Motor neuron (in vitro differentiated cells): ENCODE results near the gene SH3RF3. TPM values are rescaled to one million over a fixed set of nuclear protein-coding genes. Genes with fewer than 3 reads are reported as not detected.
A peak's percentile ranks its signal among the peaks of the same experiment; 100 is the strongest.

Source experiments
- ATAC-seq, 8 experiments: fragments of 200-7000 bp; cut with Tn5 transposase; replicated peaks in 6 of 8; 2 replicates each; pipeline ENCODE4 v1.8.0; 2021; ENCODE audit warnings: mild to moderate bottlenecking in 8 of 8, moderate library complexity in 8 of 8
- H3K27ac ChIP-seq, 2 donors: fragments of 250-450 bp; sonication (Bioruptor Pico); 2 replicates each; pipeline ENCODE4 v1.9.0; 2021; ENCODE audit warnings: antibody characterized with exemption in 2 of 2, mild to moderate bottlenecking in 2 of 2, moderate library complexity in 1 of 2
- H3K4me1 ChIP-seq, 2 donors: fragments of 250-450 bp; sonication (Bioruptor Pico); replicated peaks in 1 of 2; 2 replicates each; pipeline ENCODE4 v1.6.1; 2021; ENCODE audit warnings: antibody characterized with exemption in 2 of 2, mild to moderate bottlenecking in 2 of 2, moderate library complexity in 1 of 2
- H3K4me3 ChIP-seq, 5 donors: fragments of 250-450 bp; sonication (Bioruptor Pico); 2 replicates each; pipeline ENCODE4 v1.9.0; 2021; ENCODE audit warnings: antibody characterized with exemption in 5 of 5, mild to moderate bottlenecking in 5 of 5, moderate library complexity in 4 of 5
- WGBS, 10 experiments: fragments of 450-650 bp; shearing (Covaris generic); methylation state at CpG; one replicate each; pipeline ENCODE4 v1.0.0; 2022; 5-methylcytosine and 5-hydroxymethylcytosine counted together
- in situ Hi-C, 9 experiments: fragments of 400-800 bp; cut with MboI; loops; one replicate each; pipeline ENCODE4 v1.15.0; 2021; ENCODE audit warnings: low sequenced_read_pairs in 9 of 9, low pct_unique_long_range_greater_than_20kb in 2 of 9; ENCODE audit not compliant: unreplicated experiment in 9 of 9
- total RNA-seq, 8 experiments: library from RNA; unstranded; fragments of 300-600 nt; gene quantifications; 2 replicates each; pipeline versions ENCODE4 v1.2.3 to v1.2.4, GENCODE V29; 2022

Gene SH3RF3
- total RNA-seq, 8 experiments from 2014 or later: 0.13 to 6.5 (median 3.2) TPM

DNA sequence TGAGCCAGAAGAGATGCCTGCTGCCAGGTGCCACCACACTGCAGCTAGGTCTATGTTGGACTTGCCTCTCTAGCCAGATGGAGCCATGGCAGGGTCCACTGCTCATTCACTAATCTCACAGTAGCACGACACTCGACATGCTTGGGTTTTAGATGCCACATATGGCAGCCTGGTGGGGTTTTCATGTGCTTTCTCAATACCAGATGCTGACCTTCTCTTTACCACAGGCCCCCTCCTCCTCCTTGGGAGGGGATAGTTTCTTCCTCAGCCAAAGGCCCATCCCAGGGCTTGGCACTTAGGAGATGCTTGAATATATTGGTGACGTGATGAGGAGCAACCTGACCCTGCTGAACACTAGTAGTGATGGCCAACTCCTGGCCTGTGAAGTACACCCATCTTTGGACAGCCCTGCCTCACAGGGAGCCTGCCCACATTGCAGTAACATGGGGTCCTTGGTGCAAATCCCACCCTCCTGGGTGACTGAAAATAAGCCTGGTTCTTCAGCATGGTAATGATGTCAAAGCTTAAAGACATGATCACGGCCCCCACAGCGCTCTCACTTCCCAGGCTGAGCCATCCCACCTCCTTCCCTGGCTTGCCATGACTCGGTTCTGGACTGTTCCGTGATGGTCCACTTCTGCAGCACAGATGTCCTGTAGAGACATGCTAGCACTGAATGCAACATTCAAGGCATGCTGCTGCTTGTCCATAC lies 227.5 kb downstream of the SH3RF3 start:
- peaks cover 0 to 2% of the 10 kb centered on the region in 2 donors for H3K4me1 ChIP-seq
- H3K4me3 ChIP-seq: no peak overlapping the region
- no peak overlapping the region for H3K27ac ChIP-seq
- peak in 1 of 8 experiments; percentile 55 for ATAC-seq
- in situ Hi-C loops: no loop called here
- WGBS, 10 experiments: 43 to 100% (median 95%) methylated on average over 2 to 6 of the region's 7 CpGs; no CpG with 5 or more reads in 7 of the 10 experiments

DNA sequence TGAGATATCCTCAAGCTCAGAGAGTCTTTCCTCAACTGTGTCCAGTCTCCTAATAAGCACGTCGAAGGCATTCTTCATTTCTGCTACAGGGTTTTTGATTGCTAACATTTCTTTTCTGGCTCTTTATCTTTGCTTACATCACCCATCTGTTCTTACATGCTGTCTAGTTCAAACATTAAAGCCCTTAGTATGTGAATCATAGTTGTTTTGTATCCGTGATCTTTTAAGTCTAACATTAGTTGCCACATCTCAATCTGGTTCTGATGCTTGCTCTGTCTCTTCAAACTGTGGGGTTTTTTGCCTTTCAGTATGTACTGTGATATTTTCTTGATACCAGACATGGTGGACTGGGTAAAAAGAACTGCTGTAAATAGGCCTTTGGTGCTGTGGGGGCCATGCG lies 235.2 kb downstream of the SH3RF3 start:
- ATAC-seq: no peak
- no peak overlapping the region for H3K4me3 ChIP-seq
- in situ Hi-C loops: no loop called here
- H3K4me1 ChIP-seq: peaks cover 0 to 4% of the 10 kb centered on the region in 2 donors
- 67 to 100% (median 91%) methylated on average over 2 to 4 of the region's 4 CpGs; no CpG with 5 or more reads in 1 of the 10 experiments for WGBS, 10 experiments
- no peak overlapping the region for H3K27ac ChIP-seq

DNA sequence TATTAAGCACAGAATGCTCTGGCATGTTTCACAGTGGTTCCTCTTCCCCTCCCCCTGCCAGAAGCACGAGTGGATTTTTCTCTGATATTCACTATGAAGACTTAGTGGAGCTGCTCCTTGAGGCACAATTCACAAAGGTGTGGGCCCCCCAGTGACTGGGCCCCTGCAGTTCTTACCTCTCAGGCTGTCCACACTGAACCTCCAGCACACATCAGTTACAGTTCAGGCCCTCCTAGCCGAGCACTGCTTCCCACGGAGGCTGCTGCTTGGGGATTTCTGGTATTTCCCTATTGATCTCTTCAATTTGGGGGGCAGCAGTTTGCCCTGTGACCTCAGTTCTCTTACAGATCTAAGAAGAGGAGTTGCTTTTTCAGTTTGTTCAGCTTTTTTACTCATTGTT lies 236.1 kb downstream of the SH3RF3 start:
- no peak for ATAC-seq
- peaks cover 0 to 4% of the 10 kb centered on the region in 2 donors for H3K4me1 ChIP-seq
- WGBS, 10 experiments: 63 to 72% methylated on average over 2 to 3 of the region's 3 CpGs; no CpG with 5 or more reads in 8 of the 10 experiments
- H3K4me3 ChIP-seq: no peak overlapping the region
- in situ Hi-C loops: no loop called here
- no peak overlapping the region for H3K27ac ChIP-seq

DNA sequence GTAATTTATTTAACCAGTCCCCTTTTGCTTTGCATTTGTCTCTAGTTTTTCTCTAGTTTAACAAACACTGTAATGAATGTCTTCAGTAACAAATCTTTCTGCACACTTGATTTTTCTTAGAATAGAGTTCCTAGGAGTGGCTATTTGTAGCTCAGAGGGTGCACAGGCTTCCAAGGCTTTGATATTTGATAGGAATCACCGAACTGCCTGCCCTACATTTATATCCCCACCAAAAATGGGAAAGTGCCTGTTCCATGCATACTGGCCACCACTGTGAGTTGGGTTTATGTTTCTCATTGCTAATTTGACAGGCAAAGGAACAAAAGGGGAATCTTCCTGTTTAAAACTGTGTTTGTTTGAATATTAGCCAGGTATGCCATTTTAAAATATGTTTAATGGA lies 238.7 kb downstream of the SH3RF3 start:
- peak in 2 of 8 experiments; percentile 80 to 86 for ATAC-seq
- peaks cover 0 to 2% of the 10 kb centered on the region in 2 donors for H3K4me1 ChIP-seq
- in situ Hi-C loops: no loop called here
- H3K4me3 ChIP-seq: no peak overlapping the region
- no peak overlapping the region for H3K27ac ChIP-seq
- 0 to 100% (median 58%) methylated on average over 1 of the region's 1 CpG; no CpG with 5 or more reads in 2 of the 10 experiments for WGBS, 10 experiments

DNA sequence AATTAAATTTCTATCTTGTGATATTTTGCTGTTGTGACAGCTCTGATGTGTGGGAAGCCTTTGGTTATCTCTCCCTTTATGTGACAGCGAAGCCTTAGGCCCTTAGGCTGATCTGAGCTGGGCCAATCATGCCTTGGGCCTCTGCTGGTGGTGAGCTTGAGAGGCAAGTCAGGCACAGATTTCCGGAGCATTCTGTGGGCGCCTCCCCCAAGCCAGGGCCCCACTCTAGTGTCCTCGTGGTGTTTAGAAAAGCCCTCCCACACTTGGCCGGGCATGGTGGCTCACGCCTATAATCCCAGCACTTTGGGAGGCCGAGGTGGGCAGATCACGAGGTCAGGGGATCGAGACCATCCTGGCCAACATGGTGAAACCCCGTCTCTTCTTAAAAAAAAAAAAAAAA lies 239.8 kb downstream of the SH3RF3 start:
- Histone ChIP-seq H3K4me1 (peaks cover 0 to 2% of the 10 kb centered on the region in 2 donors), H3K27ac (no peak overlapping the region), H3K4me3 (no peak overlapping the region)
- WGBS, 10 experiments: 80 to 100% (median 93%) methylated on average over 1 to 7 of the region's 10 CpGs; no CpG with 5 or more reads in 3 of the 10 experiments
- no peak for ATAC-seq
- in situ Hi-C loops: no loop called here

DNA sequence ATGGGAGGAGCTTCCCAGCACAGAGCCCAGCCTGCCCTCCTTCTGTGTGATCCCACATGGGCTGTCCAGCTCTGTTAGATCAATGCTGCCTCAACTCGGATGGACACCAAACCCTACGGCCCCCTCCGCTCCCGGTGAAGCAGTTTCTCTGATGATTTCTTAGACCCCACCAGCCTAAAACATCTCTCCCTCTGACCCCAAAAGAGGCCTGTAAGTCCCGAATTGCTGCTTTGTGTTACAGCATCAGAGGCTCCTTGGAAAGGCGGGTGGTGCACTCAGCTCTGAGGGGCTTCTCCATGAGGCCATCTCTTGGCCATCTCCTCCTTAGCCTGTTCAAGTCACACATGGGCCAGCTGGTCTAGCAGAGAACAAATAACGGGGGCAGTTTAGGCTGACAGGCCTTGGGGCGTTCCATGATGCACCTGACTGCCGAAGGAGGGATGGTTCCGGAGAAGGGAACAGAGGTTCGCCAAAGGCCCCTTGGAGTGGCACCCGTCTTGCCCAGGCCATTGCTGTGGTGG lies 240.7 kb downstream of the SH3RF3 start:
- ATAC-seq: no peak
- Histone ChIP-seq H3K27ac (no peak overlapping the region), H3K4me3 (no peak overlapping the region), H3K4me1 (peaks cover 0 to 2% of the 10 kb centered on the region in 2 donors)
- in situ Hi-C loops: no loop called here
- WGBS, 10 experiments: 56 to 100% (median 92%) methylated on average over 2 to 11 of the region's 12 CpGs; no CpG with 5 or more reads in 4 of the 10 experiments

DNA sequence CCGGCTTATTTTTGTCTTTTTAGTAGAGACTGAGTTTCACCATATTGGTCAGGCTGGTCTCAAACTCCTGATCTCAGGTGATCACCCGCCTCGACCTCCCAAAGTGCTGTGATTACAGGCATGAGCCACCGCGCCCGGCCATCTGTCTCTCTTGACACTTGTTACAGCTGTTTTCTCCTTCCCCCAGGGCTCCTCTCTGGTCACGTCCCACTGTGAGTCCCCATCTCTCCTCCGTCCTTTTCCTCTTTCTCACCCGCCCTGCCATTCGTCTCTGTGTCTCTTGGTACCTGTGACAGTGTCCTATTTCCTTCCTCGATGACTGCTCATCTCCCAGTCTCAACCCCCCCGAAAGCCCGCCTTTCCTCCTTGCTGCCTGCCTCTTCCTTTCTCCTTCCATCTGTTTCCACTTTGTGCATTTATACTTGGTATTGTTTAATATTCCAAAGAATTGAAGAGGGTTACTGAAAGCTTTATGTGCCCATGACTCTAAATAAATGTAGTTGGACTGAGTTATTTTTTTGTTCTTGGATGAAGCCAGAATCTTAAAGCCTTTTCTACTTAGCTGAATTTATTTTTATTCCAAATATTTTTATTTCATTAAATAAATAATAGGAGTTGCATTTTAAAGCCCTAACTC lies 241.5 kb downstream of the SH3RF3 start:
- in situ Hi-C loops: no loop called here
- H3K27ac ChIP-seq: no peak overlapping the region
- H3K4me3 ChIP-seq: no peak overlapping the region
- peaks cover 0 to 2% of the 10 kb centered on the region in 2 donors for H3K4me1 ChIP-seq
- no peak for ATAC-seq
- 60 to 98% (median 78%) methylated on average over 2 to 10 of the region's 13 CpGs; no CpG with 5 or more reads in 1 of the 10 experiments for WGBS, 10 experiments

DNA sequence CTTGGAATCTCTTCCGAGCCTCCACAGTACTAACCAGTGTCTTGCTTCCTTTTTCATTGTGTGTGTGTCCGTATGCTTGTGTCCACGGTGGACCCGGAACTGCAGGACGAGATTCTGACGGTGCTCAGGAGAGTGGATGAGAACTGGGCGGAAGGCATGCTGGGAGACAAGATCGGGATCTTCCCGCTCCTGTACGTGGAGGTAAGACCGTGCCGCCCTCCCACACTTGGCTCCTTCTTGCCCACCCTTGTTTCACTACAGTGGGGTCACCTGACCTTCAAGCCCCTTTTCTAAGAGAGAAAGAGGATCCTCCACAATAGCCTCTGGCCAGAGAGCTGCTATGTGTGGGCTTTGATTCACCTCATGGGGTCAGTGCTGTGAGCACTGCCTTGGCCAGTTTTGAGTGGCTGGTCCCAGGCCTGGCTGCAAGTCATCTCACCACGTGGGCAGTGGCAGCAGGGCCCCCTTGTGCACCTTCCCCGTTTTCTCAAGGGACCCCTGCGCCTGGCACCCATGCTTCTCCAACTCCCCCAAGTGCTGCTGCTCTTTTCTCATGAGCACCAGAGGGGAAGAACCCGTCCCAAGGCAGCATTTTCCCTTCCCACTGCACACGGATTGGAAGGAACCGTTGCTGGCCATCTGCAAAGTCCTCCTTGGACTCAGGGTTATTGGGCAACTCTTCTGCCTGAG lies 242.6 kb downstream of the SH3RF3 start:
- Histone ChIP-seq H3K27ac (no peak overlapping the region), H3K4me3 (no peak overlapping the region), H3K4me1 (peaks cover 0 to 2% of the 10 kb centered on the region in 2 donors)
- in situ Hi-C loops: no loop called here
- ATAC-seq: no peak
- WGBS, 10 experiments: 76 to 100% (median 85%) methylated on average over 1 to 10 of the region's 18 CpGs; no CpG with 5 or more reads in 2 of the 10 experiments

DNA sequence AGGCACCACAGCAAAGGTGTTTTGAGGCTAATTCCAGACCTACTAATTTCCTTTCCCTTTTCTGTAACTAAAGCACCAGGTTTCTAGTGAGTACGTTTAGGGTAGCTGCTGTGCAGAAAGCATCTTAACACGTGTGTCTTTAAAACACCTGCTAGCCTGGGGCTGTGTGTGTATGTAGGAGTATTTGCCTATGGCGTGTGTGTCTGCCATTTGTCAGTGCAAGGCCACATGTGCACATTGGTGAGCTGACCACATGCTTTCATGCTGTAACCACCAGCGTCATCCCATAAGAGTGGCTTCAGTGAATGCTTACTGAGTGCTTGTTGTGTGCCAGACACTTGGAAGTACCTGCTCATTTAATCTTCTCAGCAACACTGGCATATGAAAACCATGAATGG lies 243.2 kb downstream of the SH3RF3 start:
- no peak for ATAC-seq
- in situ Hi-C loops: no loop called here
- H3K27ac ChIP-seq: no peak overlapping the region
- no peak overlapping the region for H3K4me3 ChIP-seq
- peaks cover 0 to 2% of the 10 kb centered on the region in 2 donors for H3K4me1 ChIP-seq
- 59 to 100% (median 93%) methylated on average over 1 to 4 of the region's 4 CpGs; no CpG with 5 or more reads in 1 of the 10 experiments for WGBS, 10 experiments

DNA sequence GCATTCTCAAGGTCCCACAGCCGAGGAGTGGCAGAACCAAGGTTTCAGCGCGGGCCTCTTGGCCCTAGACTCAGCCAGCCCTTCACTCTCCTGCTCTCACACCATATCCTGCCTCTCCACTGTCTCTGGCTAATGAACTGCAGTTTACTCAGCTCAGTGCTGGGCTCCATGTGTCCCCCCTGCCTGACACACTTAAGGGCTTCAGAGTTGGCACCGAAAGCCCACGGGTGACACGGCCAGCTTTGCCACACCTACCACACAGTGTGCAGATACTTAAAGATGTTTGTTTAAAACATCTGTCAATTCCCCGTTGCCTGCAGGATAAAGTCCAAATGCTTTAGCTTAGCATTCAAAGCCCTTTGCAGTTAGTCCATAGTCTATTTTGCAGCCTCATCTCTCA lies 243.6 kb downstream of the SH3RF3 start:
- WGBS, 10 experiments: 38 to 100% (median 95%) methylated on average over 1 to 3 of the region's 7 CpGs; no CpG with 5 or more reads in 2 of the 10 experiments
- no peak overlapping the region for H3K4me3 ChIP-seq
- in situ Hi-C loops: no loop called here
- no peak overlapping the region for H3K27ac ChIP-seq
- peaks cover 0 to 2% of the 10 kb centered on the region in 2 donors for H3K4me1 ChIP-seq
- no peak for ATAC-seq

DNA sequence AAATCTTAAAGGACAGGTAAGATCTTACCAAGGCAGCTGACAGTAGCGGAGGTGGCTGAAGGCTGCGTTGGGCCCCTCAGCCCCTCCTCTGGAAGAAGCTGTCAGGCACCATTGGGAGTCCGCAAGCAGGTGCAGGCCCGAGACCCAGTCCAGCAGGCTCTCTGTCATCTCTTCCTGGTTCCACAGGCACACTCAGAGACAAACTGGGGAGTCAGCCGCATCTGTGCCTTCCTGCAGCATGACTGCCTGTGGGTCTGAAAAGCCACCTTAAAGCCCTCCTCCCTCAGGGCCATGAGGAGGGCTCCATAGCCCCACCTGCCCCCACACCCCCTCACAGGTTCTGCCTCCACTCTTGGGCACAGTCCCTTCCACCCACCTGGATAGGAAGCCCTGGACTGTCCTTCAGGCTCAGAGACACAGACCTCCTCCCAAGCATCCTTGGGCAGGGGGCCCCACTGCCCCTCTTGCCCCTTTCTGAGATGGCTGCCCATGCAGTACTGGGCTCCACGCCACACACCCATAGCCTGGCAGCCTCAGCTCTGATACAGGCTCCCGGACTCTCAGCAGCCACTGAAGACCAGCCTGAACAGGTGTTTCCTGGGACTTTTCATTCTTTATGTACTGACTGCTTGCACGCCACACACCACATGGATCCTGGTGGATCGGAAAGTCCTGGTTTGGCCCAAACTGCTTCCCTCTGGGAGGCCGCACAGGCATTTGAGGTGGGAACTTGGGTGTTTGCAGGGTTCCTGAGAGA lies 245.0 kb downstream of the SH3RF3 start:
- H3K4me3 ChIP-seq: no peak overlapping the region
- H3K4me1 ChIP-seq: peaks cover 0 to 2% of the 10 kb centered on the region in 2 donors
- no peak overlapping the region for H3K27ac ChIP-seq
- in situ Hi-C loops: no loop called here
- no peak for ATAC-seq
- 80 to 100% (median 95%) methylated on average over 1 to 4 of the region's 10 CpGs; no CpG with 5 or more reads in 5 of the 10 experiments for WGBS, 10 experiments

DNA sequence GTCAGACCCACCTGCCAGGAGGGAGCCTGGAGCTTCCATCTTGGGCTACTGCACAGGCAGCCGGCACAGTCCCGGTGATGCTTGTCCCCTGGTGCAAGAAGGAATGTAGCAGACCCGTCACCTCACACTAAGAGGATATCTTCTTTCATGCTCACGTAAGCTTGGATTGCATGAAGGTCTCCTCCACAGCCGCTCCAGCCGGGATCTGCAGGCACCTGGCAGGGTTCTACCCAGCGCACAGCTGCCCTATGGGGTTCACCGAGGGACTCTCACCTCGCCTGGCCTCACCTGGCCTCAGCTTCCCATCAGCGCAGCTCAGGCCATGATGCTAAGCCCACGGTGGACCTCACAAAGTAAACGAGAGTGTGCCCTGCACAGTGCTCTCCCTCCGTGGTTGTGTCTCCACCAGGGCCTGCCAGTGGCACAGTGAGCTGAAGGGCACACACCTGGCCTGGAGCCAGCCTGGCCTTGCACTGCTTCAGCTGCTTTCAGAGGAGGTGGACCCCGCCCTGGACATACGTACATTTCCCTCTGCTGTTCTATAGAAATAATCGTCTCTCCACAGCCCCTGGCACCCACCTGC lies 245.6 kb downstream of the SH3RF3 start:
- Histone ChIP-seq H3K4me1 (peaks cover 0 to 2% of the 10 kb centered on the region in 2 donors), H3K27ac (no peak overlapping the region), H3K4me3 (no peak overlapping the region)
- no peak for ATAC-seq
- 80 to 100% (median 94%) methylated on average over 1 to 13 of the region's 16 CpGs; no CpG with 5 or more reads in 4 of the 10 experiments for WGBS, 10 experiments
- in situ Hi-C loops: no loop called here
